Thoracic aorta (tissue), 2 donors: ENCODE measurements around the gene SMARCA4. TPM values are rescaled to one million over a fixed set of nuclear protein-coding genes. Genes with fewer than 3 reads are reported as not detected.
"Not testable (repeated sequence)": the region's sequence is repeated elsewhere in the genome, so short reads cannot be mapped to it uniquely, and the experiment has no call there.

Source experiments
- ATAC-seq: fragments of 150-250 bp; one replicate; pipeline ENCODE4 v1.8.0; 2017; ENCODE audit warnings: low read depth; ENCODE audit not compliant: insufficient number of reproducible peaks, low FRiP score
- DNase-seq: peaks from one replicate; pipeline ENCODE4 v3.0.0-alpha.2; 2020; ENCODE audit warnings: low spot score
- H3K27ac ChIP-seq, 2 donors: fragments of 200-600 bp; sonication (generic); 1 replicate in 1 of 2; 2 replicates in 1 of 2; pipeline ENCODE4 v1.5.1; 2016; ENCODE audit warnings: mild to moderate bottlenecking in 2 of 2, moderate library complexity in 2 of 2
- H3K27me3 ChIP-seq: fragments of 200-600 bp; sonication (generic); replicated peaks from 2 replicates; pipeline ENCODE4 v1.6.0; 2016; ENCODE audit warnings: mild to moderate bottlenecking; ENCODE audit not compliant: insufficient read depth
- H3K36me3 ChIP-seq: fragments of 200-600 bp; sonication (generic); one replicate; pipeline ENCODE4 v1.5.1; 2016
- H3K4me1 ChIP-seq, 2 donors: fragments of 200-600 bp; sonication (generic); 1 replicate in 1 of 2; 2 replicates in 1 of 2; pipeline versions ENCODE4 v1.5.1 to v1.6.0; 2016; ENCODE audit warnings: low read depth in 2 of 2, mild to moderate bottlenecking in 1 of 2; ENCODE audit not compliant: control insufficient read depth in 1 of 2
- H3K4me3 ChIP-seq: fragments of 200-600 bp; sonication (generic); 2 replicates; pipeline ENCODE4 v1.5.1; 2016; ENCODE audit warnings: mild to moderate bottlenecking
- H3K9me3 ChIP-seq: fragments of 200-600 bp; sonication (generic); 2 replicates; pipeline ENCODE4 v1.5.1; 2016
- total RNA-seq, 2 donors: library from RNA; depleted of rRNA; stranded (reverse); fragments of >200 nt; gene quantifications; one replicate each; pipeline versions ENCODE4 v1.1.0 to v1.2.3, GENCODE V29; 2016
- TF ChIP-seq, protein P1 (sequence below): fragments of 200-600 bp; sonication (generic); IDR thresholded peaks from one replicate; pipeline ENCODE4 v1.5.1; 2019; ENCODE audit warnings: antibody characterized with exemption

SMARCA4 gene
- total RNA-seq, 2 donors from 2014 or later = 63.8 to 85.9 TPM

GRCh38 chr19:11067356-11068113 lies 106.7 kb downstream of the SMARCA4 start:
- H3K4me1 ChIP-seq = no peaks in the 10 kb centered on the region
- ATAC-seq = no peak
- DNase-seq = no peak
- H3K27me3 ChIP-seq = no peaks in the 10 kb centered on the region
- no peaks in the 10 kb centered on the region for H3K9me3 ChIP-seq
- no peak overlapping the region for H3K27ac ChIP-seq
- TF ChIP-seq, protein P1, sequence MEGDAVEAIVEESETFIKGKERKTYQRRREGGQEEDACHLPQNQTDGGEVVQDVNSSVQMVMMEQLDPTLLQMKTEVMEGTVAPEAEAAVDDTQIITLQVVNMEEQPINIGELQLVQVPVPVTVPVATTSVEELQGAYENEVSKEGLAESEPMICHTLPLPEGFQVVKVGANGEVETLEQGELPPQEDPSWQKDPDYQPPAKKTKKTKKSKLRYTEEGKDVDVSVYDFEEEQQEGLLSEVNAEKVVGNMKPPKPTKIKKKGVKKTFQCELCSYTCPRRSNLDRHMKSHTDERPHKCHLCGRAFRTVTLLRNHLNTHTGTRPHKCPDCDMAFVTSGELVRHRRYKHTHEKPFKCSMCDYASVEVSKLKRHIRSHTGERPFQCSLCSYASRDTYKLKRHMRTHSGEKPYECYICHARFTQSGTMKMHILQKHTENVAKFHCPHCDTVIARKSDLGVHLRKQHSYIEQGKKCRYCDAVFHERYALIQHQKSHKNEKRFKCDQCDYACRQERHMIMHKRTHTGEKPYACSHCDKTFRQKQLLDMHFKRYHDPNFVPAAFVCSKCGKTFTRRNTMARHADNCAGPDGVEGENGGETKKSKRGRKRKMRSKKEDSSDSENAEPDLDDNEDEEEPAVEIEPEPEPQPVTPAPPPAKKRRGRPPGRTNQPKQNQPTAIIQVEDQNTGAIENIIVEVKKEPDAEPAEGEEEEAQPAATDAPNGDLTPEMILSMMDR = no peak
- H3K36me3 ChIP-seq = no peaks in the 10 kb centered on the region
- no peak overlapping the region for H3K4me3 ChIP-seq

DNA sequence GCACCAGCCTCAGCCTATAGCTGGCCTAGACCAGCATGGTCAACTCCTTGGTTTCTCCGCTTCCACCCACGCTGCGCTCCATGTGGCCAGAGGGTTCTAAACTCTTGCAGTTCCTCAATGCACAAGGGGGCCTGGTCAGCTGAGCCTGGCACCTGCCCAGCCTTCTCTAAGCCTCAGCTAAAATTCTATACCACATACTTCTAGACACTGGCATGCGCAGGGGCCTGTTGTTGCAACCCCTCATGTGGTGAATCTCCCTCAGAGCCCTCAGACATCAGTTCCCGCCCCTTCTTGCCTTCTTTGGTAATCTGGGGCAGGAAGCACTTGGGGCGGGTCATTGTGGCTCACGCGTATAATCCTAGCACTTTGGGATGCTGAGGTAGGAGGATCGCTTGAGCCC lies 108.7 kb downstream of the SMARCA4 start:
- H3K4me3 ChIP-seq = no peak overlapping the region
- DNase-seq (no peak), ATAC-seq (no peak)
- H3K4me1 ChIP-seq = no peaks in the 10 kb centered on the region
- no peaks in the 10 kb centered on the region for H3K36me3 ChIP-seq
- no peaks in the 10 kb centered on the region for H3K27me3 ChIP-seq
- no peaks in the 10 kb centered on the region for H3K9me3 ChIP-seq
- TF ChIP-seq, protein P1 = no peak
- no peak overlapping the region for H3K27ac ChIP-seq

DNA sequence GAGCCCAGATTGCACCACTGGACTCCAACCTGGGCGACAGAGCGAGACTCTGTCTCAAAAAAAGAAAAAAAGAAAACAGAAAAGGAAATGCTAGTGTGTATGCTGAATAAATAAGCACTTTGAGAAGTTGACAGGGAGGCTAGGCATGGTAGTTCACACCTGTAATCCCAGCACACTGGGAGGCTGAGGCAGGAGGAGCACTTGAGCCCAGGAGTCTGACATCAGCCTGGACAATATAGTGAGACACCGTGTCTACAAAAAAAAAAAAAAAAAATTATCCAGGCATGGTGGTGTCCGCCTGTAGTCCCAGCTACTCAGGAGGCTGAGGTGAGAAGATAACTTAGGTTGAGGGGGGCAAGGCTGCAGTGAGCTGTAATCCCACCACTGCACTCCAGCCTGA lies 109.3 kb downstream of the SMARCA4 start:
- no peaks in the 10 kb centered on the region for H3K4me1 ChIP-seq
- no peak for DNase-seq
- no peak overlapping the region for H3K4me3 ChIP-seq
- H3K27ac ChIP-seq = no peak overlapping the region
- H3K27me3 ChIP-seq = no peaks in the 10 kb centered on the region
- no peaks in the 10 kb centered on the region for H3K9me3 ChIP-seq
- TF ChIP-seq, protein P1 = no peak
- no peak for ATAC-seq
- no peaks in the 10 kb centered on the region for H3K36me3 ChIP-seq

- H3K36me3 ChIP-seq = no peaks in the 10 kb centered on the region
- no peak overlapping the region for H3K27ac ChIP-seq
- no peaks in the 10 kb centered on the region for H3K4me1 ChIP-seq
- H3K9me3 ChIP-seq = no peaks in the 10 kb centered on the region
- DNase-seq (no peak), ATAC-seq (no peak)
- TF ChIP-seq, protein P1 = no peak
- H3K27me3 ChIP-seq = no peaks in the 10 kb centered on the region
- no peak overlapping the region for H3K4me3 ChIP-seq
These were observed 112.7 kb downstream of the SMARCA4 start for GRCh38 chr19:11073568-11073967.

- not testable (repeated sequence) for H3K4me3 ChIP-seq, H3K27me3 ChIP-seq, DNase-seq, H3K4me1 ChIP-seq, H3K9me3 ChIP-seq, H3K36me3 ChIP-seq, ATAC-seq, H3K27ac ChIP-seq
These were observed 116.0 kb downstream of the SMARCA4 start for GRCh38 chr19:11076792-11077191.

GRCh38 chr19:11078893-11079292 lies 118.1 kb downstream of the SMARCA4 start:
- Histone ChIP-seq H3K27me3 (no peaks in the 10 kb centered on the region), H3K9me3 (no peaks in the 10 kb centered on the region), H3K36me3 (no peaks in the 10 kb centered on the region), H3K4me3 (no peak overlapping the region), H3K27ac (no peak overlapping the region), H3K4me1 (peaks cover 3 to 4% of the 10 kb centered on the region in 2 donors)
- DNase-seq (no peak), ATAC-seq (no peak)
- TF ChIP-seq, protein P1 = no peak
